HG02588 (cell line): Measurements from ENCODE around the gene POGK.
"Not testable (repeated sequence)": the region's sequence is repeated elsewhere in the genome, so short reads cannot be mapped to it uniquely, and the experiment has no call there.

Source experiments
- ATAC-seq: cut with Tn5 transposase; IDR thresholded peaks from one replicate; pipeline ENCODE4 v1.9.1; 2021; ENCODE audit warnings: mild to moderate bottlenecking, moderate library complexity; ENCODE audit not compliant: unreplicated experiment

Gene POGK

GRCh38 chr1:166855558-166855957, 16.3 kb downstream of the POGK start:
- ATAC-seq = no peak

DNA sequence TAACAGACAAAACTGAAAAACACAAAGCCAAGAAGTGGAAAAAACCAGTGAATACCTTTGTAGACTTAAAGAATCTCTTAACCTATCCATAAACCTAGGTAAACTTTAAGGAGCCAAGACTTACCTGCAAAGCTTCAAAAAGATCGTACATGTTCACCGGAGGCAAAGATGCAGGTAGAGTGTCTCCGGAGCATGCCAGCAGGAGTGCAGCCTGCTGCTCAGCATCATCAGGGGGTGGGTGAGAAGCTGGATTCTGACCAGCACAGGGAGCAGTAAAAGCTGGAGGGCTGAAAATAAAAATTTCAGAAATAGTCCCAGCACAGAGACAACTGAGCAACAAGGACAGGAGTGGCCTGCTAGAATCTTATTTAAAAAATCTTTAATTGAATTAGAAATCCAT, 18.7 kb downstream of the POGK start:
- ATAC-seq = no peak

DNA sequence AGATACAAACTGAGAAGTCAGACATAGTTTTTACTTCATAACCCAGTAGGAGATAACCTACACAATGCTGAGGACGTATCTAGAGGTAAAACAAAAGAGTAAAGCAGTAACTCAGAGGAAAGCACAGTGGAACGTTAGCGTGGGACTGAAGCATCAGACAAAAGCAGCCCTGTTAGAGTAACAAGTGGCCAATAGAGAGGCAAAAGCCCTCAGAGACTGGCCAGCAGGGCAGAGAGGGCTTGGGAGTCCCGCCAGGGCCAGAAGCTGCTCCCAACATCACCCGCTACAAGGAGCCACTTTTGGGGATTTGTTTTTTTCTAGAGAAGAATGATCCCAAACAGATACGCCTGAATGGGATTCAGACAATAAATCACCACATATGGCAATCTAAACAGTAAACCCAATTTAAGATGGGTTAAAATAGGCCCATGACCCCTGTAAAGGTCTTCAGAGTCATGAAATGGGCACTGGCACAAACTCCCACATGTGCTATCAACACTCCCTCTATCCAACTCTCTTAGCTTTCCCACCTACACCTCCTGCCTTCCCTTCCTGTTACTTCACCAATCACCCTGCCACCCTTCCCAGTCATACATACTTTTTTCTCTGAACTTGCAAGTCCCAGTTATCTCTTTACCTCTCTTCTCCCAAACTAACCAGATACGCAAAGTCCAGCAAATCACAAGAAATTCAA, 19.6 kb downstream of the POGK start:
- ATAC-seq = no peak

DNA sequence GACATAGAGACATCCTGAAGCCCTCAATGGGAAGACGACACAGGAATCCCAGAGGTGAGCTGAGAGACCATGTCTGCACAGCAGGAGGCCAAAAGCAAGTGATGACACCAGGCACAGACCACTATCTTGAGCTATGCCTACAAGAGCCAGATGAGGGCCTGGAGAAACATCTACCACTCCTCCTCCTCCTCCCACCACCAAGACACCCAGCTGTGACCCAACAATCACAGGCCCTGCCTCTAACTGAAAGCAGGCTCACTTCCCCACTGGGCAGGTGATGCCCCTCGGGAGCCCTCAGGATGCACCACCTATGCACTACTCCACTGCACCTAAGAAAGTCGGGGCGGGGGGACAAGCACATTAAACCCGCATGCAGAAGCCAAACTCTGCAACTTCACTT, 20.3 kb downstream of the POGK start:
- no peak for ATAC-seq

DNA sequence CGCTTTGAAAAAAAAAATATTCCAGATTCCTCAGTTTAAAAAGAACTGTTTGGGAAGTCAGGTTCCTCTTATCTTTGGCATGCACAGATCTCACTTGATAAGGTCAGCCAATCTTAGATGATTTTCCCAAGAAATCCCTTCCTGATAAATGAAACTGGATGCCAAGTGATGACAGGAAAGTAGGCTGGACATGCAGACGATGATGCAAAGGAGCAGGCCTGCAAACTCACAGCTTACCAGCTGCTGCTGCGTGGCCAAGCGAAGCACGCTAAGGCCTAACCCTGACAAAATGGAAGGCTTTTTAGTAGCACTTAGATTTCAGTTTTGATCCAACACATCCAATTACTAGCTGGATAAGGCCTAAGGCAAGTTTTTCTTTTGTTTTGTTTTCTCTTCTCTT, 26.7 kb downstream of the POGK start:
- no peak for ATAC-seq

- no peak for ATAC-seq
Observed at GRCh38 chr1:166868639-166869038, 29.4 kb downstream of the POGK start.

- no peak for ATAC-seq
Observed at GRCh38 chr1:166869318-166870099, 30.2 kb downstream of the POGK start.

GRCh38 chr1:166870584-166870983, 31.3 kb downstream of the POGK start:
- ATAC-seq = no peak

GRCh38 chr1:166874464-166874863, 35.2 kb downstream of the POGK start:
- ATAC-seq = no peak

GRCh38 chr1:166875302-166875733, 36.0 kb downstream of the POGK start:
- ATAC-seq = no peak

DNA sequence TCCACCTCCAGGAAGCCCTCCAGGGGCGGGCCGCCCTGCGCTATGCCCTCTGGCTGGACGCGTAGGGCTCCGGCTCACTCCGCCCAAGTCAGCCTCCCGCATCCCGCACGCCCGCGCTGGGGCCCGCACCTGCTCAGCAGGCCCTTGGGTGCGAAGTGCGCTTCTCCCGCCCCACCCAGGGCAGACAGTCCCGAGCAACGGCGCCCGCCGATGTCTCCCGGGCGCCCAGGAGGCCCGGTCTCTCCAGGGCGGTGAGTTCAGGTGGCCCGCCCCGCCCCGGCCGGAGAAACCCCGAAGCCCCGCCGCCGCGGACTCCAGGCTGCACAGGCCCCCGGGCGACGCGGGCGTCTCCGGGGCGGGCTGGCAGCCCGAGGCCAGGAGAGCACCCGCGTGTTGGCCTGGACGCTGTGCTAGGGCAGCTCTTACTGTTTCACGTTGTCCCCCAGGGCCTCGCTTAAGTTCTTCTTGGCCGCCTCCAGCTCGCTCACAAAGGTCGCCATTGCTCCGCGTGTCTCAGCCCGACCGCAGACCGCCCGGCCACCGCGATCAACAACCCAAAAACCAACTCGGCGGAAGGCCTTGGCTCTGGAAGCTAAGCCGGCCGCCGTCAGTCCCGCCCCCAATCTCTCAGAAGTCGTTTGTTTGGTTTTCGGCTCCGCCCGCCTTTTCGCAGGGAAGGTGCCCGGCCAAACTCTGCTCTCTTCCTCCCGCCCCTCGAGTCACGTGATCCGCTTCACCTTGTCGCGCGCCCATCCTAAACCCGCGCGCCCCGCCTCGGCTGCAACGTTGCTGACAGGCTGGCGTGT, 36.7 kb downstream of the POGK start, which contains the start of gene TADA1:
Gene TADA1, minus strand, starts transcription at position 531 of the 806 bp plus-strand sequence. Its CDS starts 31 bp downstream, at position 500.
- peak; percentile 89 for ATAC-seq

DNA sequence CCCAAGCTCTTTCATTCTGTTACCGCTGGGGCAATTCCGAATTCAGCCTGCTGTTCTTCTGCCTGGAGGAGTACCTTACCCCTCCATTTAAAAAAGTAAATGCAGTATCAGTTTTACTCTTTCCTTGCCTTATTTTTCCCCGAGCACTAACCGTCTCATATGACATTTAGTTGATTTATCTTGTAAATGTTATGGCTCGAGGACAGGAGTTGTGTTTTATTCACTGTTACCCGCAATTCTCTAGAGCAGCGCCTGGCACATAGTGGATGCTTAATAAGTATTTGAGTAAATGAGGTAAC, 37.2 kb downstream of the POGK start:
- ATAC-seq = no peak

- ATAC-seq = not testable (repeated sequence)
Observed at GRCh38 chr1:166878173-166878917, 39.1 kb downstream of the POGK start.

DNA sequence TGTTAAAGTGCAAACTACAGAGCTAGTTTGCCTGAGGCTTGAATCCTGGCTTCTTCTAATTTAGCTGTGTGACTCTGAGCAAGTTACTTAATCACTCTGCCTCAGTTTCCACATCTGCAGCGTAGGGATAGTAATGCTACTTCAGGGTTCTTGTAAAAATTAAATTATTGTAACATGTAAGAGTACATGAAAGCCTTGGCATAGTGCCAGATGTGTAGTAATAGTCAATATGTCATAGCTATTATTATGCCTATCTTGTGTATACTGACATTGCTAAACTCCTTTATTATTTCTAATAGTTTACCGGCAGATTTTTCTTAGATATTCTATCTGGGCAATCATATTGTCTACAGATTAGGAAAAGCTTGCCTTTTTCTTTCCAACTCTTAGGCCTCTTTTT, 43.6 kb downstream of the POGK start:
- ATAC-seq = no peak

- ATAC-seq = no peak
Observed at GRCh38 chr1:166884040-166884642, 44.9 kb downstream of the POGK start.

- ATAC-seq = no peak
Observed at GRCh38 chr1:166884971-166885370, 45.7 kb downstream of the POGK start.

- no peak for ATAC-seq
Observed at GRCh38 chr1:166888373-166889111, 49.3 kb downstream of the POGK start.

GRCh38 chr1:166889776-166890175, 50.5 kb downstream of the POGK start:
- no peak for ATAC-seq

GRCh38 chr1:166895766-166896165, 56.5 kb downstream of the POGK start:
- no peak for ATAC-seq

- ATAC-seq = no peak
Observed at GRCh38 chr1:166899769-166900168, 60.5 kb downstream of the POGK start.
